Ovary (tissue), 3 donors: ENCODE measurements around the gene PLCB4.

Experiments
- EP300 ChIP-seq: sonication (generic); formaldehyde crosslinking; IDR thresholded peaks from one replicate; pipeline ENCODE4 v1.6.1; 2017; ENCODE audit warnings: antibody characterized with exemption
- TF ChIP-seq, protein P1 (sequence below), 3 donors: fragments of 450-650 bp in 2 of 3; fragments of 200-600 bp in 1 of 3; IDR thresholded peaks; one replicate each; pipeline versions ENCODE4 v1.5.1 to v1.8.0; 2016 to 2022; ENCODE audit warnings: antibody characterized with exemption in 3 of 3, mild to moderate bottlenecking in 1 of 3
- donor health status: DM: no; HTN: no; CAD: no.

DNA sequence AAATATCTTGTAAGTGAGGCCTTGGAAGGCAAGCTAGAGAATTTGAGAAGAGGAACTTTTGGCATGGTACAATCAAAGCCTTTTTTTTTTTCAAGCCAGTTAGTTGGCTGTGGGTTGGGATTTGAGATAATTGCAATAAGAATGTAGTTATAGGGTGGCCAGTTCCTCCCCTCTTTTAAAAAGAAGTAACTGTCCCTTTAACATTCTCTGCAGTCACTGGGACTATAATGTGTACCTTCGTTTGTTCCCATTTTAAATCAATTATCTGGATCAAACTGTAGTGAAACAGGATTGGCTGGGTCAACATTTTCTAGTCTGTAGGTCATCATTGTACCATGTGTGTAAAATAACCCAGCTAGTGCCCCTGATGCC lies 233.2 kb downstream of the PLCB4 start:
- TF ChIP-seq, protein P1, sequence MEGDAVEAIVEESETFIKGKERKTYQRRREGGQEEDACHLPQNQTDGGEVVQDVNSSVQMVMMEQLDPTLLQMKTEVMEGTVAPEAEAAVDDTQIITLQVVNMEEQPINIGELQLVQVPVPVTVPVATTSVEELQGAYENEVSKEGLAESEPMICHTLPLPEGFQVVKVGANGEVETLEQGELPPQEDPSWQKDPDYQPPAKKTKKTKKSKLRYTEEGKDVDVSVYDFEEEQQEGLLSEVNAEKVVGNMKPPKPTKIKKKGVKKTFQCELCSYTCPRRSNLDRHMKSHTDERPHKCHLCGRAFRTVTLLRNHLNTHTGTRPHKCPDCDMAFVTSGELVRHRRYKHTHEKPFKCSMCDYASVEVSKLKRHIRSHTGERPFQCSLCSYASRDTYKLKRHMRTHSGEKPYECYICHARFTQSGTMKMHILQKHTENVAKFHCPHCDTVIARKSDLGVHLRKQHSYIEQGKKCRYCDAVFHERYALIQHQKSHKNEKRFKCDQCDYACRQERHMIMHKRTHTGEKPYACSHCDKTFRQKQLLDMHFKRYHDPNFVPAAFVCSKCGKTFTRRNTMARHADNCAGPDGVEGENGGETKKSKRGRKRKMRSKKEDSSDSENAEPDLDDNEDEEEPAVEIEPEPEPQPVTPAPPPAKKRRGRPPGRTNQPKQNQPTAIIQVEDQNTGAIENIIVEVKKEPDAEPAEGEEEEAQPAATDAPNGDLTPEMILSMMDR (IDR thresholded peaks at IDR 0.05) = no peak
- no peak for TF ChIP-seq EP300
